Ovary (tissue), 9 donors: ENCODE measurements around the gene TNFRSF11A. TPM values are rescaled to one million over a fixed set of nuclear protein-coding genes. Genes with fewer than 3 reads are reported as not detected.

Experiments
- DNase-seq, 5 donors: peaks; one replicate each; pipeline ENCODE4 v3.0.0-alpha.2; 2019 to 2020
- H3K27ac ChIP-seq, 2 donors: fragments of 200-600 bp; one replicate each; pipeline versions ENCODE4 v1.5.1 to v1.8.0; 2019 to 2022
- H3K27me3 ChIP-seq: fragments of 200-600 bp; one replicate; pipeline ENCODE4 v1.8.0; 2022
- H3K36me3 ChIP-seq: fragments of 200-600 bp; sonication (generic); one replicate; pipeline ENCODE4 v1.5.1; 2019
- H3K4me1 ChIP-seq: one replicate; pipeline ENCODE4 v1.8.1; 2013; ENCODE audit warnings: mild to moderate bottlenecking, moderate library complexity; ENCODE audit not compliant: insufficient read depth
- H3K4me3 ChIP-seq: fragments of 200-600 bp; sonication (generic); one replicate; pipeline ENCODE4 v1.5.1; 2017
- H3K9me3 ChIP-seq, 2 donors: fragments of 200-600 bp in 1 of 2; sonication (generic) in 1 of 2; one replicate each; pipeline versions ENCODE4 v1.5.1 to v1.8.1; 2013 to 2019; ENCODE audit warnings: mild to moderate bottlenecking in 1 of 2, moderate library complexity in 1 of 2
- CTCF ChIP-seq, 3 donors: fragments of 450-650 bp in 2 of 3; fragments of 200-600 bp in 1 of 3; IDR thresholded peaks; one replicate each; pipeline versions ENCODE4 v1.5.1 to v1.8.0; 2016 to 2022; ENCODE audit warnings: antibody characterized with exemption in 3 of 3, mild to moderate bottlenecking in 1 of 3
- EP300 ChIP-seq: sonication (generic); formaldehyde crosslinking; IDR thresholded peaks from one replicate; pipeline ENCODE4 v1.6.1; 2017; ENCODE audit warnings: antibody characterized with exemption
- POLR2A ChIP-seq: fragments of 450-650 bp; IDR thresholded peaks from one replicate; pipeline ENCODE4 v1.6.1; 2017; ENCODE audit warnings: antibody characterized with exemption, mild to moderate bottlenecking, moderate library complexity
- WGBS, 3 donors: extraction: QIAGEN DNeasy Blood & Tissue Kit in 1 of 3; methylation state at CpG; one replicate each; pipeline versions ENCODE4 v1.1.5 to v1.1.7; 2013 to 2017; 5-methylcytosine and 5-hydroxymethylcytosine counted together
- intact Hi-C, 4 donors: fragments of 100-400 bp; cut with DNase I; formaldehyde crosslinking; loops; one replicate each; pipeline versions ENCODE4 v1.11.0 to v1.15.1; 2022 to 2023
- polyA plus RNA-seq, 2 donors: library from polyadenylated mRNA; stranded (reverse); fragments of 200-250 nt in 1 of 2; fragments of 350-450 nt in 1 of 2; fragmentation: Illumina TruSeq in 1 of 2; extraction: RNeasy Lipid Tissue Mini Kit (QIAGEN cat#74804) in 1 of 2; gene quantifications; one replicate each; pipeline ENCODE4 v1.2.3, GENCODE V29; 2013 to 2014
- total RNA-seq, 7 donors: library from RNA; depleted of rRNA in 2 of 7; stranded (reverse); fragments of >200 nt in 2 of 7; fragmentation: NEBNext Ultra II Directional in 3 of 7; extraction: Animal tissue kit (Norgen Biotek cat#: 25700) in 3 of 7; gene quantifications; one replicate each; pipeline versions ENCODE4 v1.1.0 to v1.2.4, GENCODE V29; 2016 to 2023
- donor health status: DM: no; HTN: no; CAD: no; lungs with moderate emphysema.
- donor health status: DM: no; HTN: no; CAD: no.
- donor health status: Bipolar disorder and iron deficiency.
- donor health status: DM: yes; HTN: yes; CAD: no.
- donor health status: DM: no; HTN: no; CAD: no.
- donor health status: DM: yes; HTN: yes; CAD: no.

Gene TNFRSF11A
- total and polyA plus RNA-seq, 9 donors, result 0.70 to 9.2 (median 1.8) TPM

GRCh38 chr18:62425465-62426190 is 100.5 kb downstream of the TNFRSF11A start:
- no peaks in the 10 kb centered on the region for H3K27me3 ChIP-seq
- peak overlapping the region in 1 of 2 donors; percentile 59 for H3K27ac ChIP-seq
- TF ChIP-seq EP300 (no peak), CTCF (IDR thresholded peaks at IDR 0.05) (peak; percentile 72 to 78 (median 73))
- intact Hi-C loops, result loop anchor here in 3 of 4 donors (2.0 to 5.0 kb wide), 3 partner anchors 157 to 557 kb away; no protein-coding TSS in a partner anchor
- peak; percentile 68 to 89 (median 74) for DNase-seq
- peaks cover 2% of the 10 kb centered on the region for H3K4me1 ChIP-seq
- peak overlapping the region; percentile 18 for H3K4me3 ChIP-seq
- no peaks in the 10 kb centered on the region for H3K36me3 ChIP-seq
- H3K9me3 ChIP-seq, result no peaks in the 10 kb centered on the region
- WGBS, 3 donors, result 2 to 3% (median 2%) methylated on average over 14 of the region's 14 CpGs

- no peak for DNase-seq
- WGBS, 3 donors, result 47 to 63% (median 62%) methylated on average over 3 of the region's 3 CpGs
- no peaks in the 10 kb centered on the region for H3K27me3 ChIP-seq
- H3K27ac ChIP-seq, result no peak overlapping the region
- TF ChIP-seq CTCF (IDR thresholded peaks at IDR 0.05) (no peak), POLR2A (no peak), EP300 (no peak)
- intact Hi-C loops, result loop anchor here in 2 of 4 donors (2.0 to 5.0 kb wide), 2 partner anchors 159 to 556 kb away; no protein-coding TSS in a partner anchor
- peaks cover 2% of the 10 kb centered on the region for H3K4me1 ChIP-seq
- H3K4me3 ChIP-seq, result no peak overlapping the region
- no peaks in the 10 kb centered on the region for H3K36me3 ChIP-seq
- H3K9me3 ChIP-seq, result no peaks in the 10 kb centered on the region
Observed at GRCh38 chr18:62426191-62426488, 101.0 kb downstream of the TNFRSF11A start.

GRCh38 chr18:62432176-62432575 is 107.1 kb downstream of the TNFRSF11A start:
- Histone ChIP-seq H3K4me3 (no peak overlapping the region), H3K27ac (no peak overlapping the region), H3K4me1 (peaks cover 2% of the 10 kb centered on the region), H3K9me3 (no peaks in the 10 kb centered on the region), H3K27me3 (no peaks in the 10 kb centered on the region), H3K36me3 (no peaks in the 10 kb centered on the region)
- intact Hi-C loops, result no loop called here
- no peak for DNase-seq
- 69 to 75% (median 74%) methylated on average over 4 of the region's 4 CpGs for WGBS, 3 donors
- no peak for TF ChIP-seq POLR2A
- TF ChIP-seq CTCF (IDR thresholded peaks at IDR 0.05), result no peak
- TF ChIP-seq EP300, result no peak

GRCh38 chr18:62434798-62435197 is 109.7 kb downstream of the TNFRSF11A start:
- H3K9me3 ChIP-seq, result no peaks in the 10 kb centered on the region
- no peak for DNase-seq
- TF ChIP-seq CTCF (IDR thresholded peaks at IDR 0.05) (no peak), POLR2A (no peak), EP300 (no peak)
- H3K36me3 ChIP-seq, result no peaks in the 10 kb centered on the region
- H3K27ac ChIP-seq, result no peak overlapping the region
- no peaks in the 10 kb centered on the region for H3K27me3 ChIP-seq
- H3K4me1 ChIP-seq, result peaks cover 4% of the 10 kb centered on the region
- WGBS, 3 donors, result 25 to 36% (median 31%) methylated on average over 4 of the region's 4 CpGs
- no peak overlapping the region for H3K4me3 ChIP-seq
- intact Hi-C loops, result loop anchor here in 1 of 4 donors (5.0 kb wide), 1 partner anchor 88 kb away; the partner anchor contains the start of gene ZCCHC2
